Activated CD4-positive, alpha-beta T cell treated with anti-CD3 and anti-CD28 coated beads, Interleukin-2, amount 50 U/mL, for 48 hours (primary cell): ENCODE data around the gene NKD2.
"Not testable (repeated sequence)": the region's sequence is repeated elsewhere in the genome, so short reads cannot be mapped to it uniquely, and the experiment has no call there.

Source experiments
- DNase-seq, 2 experiments: peaks; one replicate each; pipeline ENCODE4 v3.0.0-alpha.2; 2020

NKD2 gene

DNA sequence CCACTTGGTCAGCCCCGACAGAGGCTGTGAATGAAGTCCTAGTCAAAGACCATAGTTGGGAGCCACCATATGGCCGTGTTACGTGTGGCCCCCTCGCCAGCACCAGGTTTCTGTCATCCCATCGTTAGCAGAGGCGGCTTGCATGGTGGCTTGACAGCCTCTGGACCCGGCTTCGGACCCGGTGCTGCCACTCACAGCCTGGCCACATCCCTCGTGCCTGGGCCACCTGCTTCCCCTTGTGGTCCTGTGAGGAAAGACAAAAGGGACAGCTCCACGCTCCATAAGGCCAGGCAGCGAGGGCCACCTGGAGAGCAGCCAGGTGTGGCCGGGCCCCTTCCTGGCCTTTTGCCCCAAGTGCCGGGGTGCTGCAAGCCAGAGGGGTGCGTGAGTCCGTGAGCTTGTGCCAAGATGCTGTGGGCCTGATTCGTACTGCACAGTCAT, 6.2 kb downstream of the NKD2 start:
- DNase-seq: no peak

DNA sequence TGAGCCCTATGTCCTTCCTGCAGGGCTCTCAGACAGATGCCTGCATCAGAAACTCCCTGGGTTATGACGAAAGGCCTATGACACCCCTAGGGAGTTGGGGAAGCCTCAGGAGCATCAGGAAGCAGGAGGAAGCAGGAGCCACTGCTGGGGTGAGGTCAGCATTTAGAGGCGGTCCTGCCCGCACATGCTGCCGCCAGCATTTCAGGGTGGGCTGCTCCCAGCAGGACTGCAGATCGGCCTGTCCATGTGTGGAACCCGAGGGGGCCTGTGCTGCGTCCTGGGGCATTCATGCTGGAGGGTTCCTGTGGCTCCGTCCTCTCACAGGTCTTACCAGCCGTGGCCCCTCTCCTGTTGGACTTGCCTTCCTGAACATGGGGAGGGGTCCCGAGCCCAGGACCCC, 6.9 kb downstream of the NKD2 start:
- no peak for DNase-seq

DNA sequence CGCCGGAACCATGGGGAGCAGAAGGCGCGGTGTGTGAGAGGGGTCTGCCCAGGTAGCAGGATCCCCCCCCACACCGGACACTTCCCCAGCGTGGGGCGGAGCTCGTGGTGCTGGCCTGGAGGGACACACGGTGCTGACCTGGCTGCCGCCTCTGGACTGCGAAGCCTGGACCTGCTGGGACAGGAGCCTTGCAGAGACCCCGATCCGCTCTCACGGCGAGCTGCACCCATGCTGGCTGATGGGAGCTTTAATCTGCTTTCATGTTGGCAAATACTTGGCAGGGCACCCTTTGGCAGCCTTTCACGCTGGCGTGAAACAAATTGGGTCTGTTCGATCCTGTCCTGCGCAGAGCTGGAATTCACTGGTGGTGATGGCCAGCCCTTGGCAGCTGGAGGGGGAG, 7.4 kb downstream of the NKD2 start:
- DNase-seq: no peak

DNA sequence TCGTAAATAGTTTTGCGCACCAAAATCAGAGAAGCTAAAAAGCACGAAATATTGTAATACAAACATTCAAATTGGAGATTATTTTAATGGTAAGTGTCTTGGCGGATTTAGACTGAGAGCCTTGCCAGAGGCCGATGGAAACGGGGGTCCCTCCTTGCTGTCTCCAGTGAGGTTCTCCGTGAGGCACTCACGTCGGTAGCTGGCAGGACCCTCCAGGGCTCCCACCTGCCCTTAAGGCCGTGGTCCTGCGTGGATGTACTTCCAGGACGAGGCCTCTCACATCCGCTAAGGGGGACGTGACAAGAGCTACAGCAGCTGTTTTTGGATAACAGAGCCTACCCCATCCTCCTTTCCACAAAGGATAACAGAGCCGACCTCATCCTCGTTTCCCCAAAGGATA, 7.9 kb downstream of the NKD2 start:
- no peak for DNase-seq

DNA sequence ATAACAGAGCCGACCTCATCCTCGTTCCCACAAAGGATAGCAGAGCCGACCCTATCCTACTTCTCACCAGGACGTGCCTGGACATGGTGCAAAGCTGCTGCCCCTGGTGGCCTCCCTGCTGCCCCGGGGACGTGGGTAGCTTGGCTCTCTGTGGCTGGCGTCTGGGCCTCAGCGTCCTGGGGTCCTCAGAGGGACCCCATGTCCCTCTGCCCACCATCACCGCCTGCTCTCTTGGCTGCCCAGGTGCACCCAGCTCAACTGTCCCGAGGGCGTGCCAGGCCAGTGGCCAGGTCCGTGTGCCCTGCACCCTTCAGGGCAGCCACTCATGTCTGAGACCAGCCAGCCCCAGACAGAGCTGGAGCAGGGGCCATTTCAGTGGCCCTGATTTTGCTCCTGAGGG, 8.5 kb downstream of the NKD2 start:
- DNase-seq: no peak

DNA sequence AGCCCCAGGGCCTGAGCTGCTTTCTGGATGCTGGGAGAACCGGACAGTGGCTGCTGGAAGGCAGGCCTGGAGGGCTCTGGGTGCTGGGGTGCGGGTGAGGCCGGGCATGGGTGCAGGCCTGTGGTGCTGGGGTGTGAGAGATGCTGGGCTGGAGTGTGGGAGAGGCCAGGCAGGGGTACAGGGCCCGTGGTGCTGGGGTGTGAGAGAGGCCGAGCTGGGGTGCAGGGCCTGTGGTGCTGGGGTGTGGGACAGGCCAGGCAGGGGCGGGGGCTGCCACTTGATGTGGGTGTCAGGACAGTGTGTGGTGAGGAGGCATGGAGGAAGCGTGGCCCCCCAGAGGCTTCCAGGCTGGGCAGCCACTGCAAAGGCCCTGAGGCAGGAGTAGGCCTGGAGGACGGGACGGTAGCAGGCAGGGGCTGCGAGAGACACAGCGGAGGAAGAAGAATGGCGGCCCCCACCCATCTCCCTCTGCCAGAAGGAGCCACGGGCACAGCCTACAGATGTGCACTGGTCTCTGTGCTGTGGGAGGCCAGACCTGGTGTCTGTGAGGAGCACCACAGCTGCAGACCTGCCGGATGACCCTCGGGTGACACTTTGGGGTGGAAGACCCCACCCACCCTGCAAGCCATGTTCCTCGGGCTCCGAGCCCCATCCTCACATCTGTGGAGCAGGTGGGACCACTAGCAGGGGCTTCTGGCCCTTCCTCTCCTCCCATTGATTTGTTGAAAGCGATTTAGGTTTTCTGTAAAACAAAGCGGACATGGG, 9.3 kb downstream of the NKD2 start:
- DNase-seq: no peak

DNA sequence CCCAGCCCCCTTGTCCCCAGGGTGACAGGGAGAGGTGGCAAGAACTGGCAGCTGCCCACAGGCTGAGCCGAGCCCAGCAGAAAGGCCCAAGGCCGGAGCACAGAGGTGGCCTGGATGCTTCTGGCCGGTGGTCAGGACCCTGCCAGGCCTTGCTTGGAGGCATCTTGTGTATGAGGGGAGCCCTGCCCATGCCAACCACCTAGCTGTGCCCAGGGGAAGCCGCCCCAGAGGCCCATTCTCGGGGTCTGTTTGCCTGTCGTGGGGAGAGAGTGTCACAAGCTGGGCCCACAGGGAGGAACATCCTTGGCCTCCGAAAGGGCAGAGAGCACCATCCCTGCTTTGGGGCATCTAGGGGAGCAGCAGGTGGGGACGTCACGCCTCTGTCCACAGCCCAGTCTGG, 10.0 kb downstream of the NKD2 start:
- no peak for DNase-seq

DNA sequence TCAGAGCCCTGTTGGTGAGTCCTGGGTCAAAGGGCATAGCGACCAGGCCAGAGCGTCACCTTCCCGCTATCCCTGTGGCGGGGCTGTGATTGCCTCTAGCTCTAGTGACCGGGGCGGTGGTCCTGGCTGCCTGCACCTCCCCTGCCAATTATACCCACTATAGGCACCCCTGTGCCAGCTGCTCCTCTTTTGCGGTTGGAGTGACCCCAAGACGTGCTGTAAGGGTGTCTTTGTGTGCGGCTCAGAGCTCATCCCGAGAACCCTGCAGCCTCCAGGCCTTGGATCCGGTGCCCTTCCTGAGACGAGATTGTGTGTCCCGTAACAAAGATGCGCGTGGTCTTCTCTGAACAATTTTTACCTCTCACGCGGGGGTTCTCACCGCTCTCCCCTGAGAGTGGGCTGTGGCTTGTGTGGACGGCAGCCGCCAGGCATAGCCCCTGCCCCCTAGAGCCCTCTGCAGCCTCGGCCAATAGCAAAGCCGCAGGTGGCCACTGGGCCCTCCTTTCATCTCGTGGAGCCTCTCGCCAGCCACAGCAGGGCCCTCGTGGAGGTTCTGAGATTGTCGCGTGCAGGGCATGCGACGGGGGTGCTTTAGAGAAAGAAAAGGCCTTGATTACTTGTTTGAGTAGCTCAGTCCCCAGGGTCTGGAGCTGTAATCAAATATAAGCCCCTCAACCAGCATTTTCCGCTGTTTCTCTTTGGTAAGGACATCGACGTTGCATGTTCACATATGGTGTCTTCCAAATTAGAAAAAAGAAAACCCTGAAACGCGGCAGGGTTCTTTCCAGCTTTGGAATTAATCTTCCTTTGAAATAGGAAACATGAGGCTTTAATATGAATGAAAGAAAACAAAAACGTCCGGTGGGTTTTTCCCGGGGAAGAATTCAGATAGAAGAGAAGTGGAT, 10.7 kb downstream of the NKD2 start:
- DNase-seq: no peak

DNA sequence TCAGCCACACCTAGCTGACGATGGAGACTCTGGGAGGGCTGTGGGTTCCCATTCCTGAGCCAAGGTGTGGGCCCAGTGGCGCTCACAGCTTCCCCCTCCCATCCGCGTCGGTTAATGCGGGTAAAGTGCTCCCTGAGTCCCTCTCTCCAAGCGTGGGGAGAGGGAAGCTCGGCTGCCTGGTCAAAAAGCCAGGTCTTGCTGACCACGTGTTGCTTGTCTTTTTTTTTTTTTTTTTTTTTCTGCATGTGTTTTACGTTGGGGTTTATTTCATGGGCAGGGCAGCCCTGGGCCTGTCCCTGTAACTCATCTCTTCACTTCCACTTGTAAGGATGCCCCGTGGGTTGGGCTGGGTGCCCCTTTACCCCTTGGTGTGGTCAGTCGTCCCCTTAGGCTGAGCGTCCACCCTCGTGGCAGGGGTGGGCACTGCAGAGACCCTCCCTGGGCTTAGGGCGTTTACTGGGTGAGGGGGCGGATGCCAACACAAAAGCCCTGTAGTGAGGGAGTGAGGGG, 11.9 kb downstream of the NKD2 start:
- DNase-seq: no peak

DNA sequence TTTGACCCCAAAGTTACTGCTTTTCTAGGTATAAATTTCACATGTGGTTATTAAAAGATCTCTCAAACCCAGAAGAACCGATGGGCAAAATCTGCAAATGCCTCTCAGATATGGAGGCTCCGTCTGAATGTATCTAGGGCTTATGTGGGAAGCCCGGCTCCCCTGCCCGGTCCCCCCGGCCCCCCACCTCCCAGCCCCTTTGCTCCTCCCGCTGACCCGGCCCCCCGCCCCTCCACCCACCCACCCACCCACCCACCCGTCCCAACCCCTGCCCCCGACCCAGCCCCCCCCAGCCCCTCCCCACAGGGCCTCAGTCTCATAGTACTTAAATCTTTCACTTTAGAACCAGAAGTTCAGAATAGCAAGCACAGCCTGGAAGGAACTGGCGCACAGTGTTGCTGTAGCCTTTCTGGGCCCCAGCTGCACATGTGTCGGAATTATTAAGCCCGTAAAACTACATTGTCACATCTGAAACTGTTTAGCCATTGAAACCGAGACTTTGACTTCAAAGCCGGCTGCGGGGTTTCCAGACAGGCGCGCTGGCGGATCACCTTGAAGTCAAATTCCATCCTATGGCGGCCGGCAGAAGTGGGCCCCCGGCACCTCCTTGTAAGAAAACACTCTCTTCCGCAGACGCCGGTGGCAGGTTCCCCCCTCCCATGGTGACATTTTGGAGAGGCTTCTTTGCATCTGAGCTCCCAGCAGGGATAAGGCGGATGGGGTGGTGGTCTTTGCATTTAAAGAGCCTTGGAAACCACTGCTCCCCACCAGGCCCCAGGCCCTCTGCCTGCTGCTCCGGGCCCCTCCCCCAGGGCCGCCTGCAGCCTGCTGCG, 12.8 kb downstream of the NKD2 start:
- no peak for DNase-seq

DNA sequence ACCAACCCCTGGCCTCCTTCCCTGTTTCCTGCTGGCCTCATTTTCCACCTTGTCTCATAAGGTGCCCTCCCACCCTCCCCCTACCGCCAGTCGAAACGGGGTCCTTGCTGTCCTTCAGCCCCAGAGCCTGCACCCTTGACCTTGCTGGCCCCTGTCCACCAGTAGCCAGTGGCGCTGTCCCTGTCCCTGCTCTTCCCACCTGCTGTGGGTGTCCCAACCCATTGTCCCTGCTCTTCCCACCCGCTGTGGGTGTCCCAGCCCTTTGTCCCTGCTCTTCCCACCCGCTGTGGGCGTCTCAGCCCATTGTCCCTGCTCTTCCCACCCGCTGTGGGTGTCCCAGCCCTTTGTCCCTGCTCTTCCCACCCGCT, 13.4 kb downstream of the NKD2 start:
- not testable (repeated sequence) for DNase-seq

DNA sequence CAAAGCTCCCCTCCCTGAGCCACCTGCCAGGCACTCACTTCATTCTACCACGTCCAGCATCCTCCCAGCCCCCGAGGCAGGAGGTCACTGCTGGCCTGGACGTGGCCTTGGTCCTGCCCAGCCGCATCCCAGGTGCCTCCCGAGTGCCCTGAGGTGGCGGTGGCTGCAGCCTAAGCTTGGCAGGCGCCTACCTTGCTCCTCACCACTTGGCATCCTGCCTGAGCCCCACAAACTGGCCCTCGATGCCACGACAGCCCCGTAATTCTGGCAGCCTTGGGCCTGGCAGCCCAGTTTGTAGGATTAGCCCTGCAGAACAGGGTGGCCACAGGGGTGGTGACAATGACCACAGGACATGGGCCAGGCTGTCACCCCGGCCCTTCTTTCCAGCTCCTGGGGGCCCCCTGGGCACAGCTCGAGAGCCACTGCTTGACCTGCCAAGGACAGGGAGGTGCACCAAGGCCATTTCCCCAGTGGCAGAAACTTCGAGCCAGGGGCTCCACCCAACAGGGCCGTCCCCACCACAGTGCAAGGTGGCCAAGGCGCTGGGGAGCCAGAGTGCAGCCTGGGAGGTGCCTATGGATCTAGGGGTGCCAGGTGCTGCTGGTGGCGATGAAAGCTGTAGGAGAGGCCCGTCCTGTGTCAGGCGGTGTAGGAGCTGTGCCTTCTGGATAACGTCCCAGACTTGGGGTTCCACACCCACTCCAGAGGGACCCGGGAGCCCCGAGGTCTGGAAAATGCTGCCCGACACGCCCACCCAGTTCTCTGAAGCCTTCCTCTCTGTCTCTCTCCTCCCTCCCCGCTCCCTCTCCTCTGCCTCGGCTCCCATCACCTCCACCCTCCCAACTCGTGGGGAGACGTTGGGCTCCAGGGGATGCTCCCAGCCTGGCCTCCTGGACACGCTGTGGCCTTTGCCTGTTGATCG, 18.4 kb downstream of the NKD2 start:
- DNase-seq: no peak

DNA sequence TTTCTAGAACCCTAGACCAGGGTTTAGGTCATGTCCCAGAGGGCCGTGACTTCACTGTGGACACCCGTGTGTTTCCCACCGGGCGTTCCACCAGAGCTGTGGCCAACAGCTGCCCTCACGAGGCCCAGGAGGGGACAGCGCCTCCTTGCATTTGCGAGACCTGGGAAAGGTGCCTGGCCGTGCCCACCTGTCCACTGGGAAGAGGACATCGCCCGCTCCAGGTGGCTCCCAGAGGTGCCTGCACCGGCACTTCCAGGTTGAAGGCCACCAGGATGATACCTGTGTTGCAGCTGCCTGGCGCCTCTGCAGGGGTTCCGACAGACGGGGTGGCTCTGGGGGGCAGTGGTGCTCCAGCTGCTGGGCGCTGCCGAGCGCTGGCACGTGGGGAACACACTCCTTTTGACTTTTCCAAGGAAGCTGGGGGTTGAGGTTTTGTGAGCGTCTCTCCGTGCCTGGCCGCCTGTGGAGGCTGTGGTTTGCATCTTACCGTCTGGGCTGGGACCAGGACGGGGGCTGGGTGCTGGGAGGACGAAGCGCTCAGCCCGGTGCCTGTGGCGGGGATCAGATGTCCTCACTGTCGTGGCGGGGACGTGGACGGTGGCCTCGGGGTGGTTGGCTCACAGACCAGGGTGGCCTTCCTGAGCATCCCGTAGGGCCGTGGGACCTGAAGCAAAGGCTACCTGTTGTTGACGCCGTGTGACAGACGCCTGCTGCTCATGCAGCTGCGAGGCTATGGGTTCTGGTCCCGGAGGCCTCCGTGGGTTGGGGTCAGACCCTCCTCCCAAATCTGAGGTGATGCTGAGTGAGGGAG, 19.2 kb downstream of the NKD2 start:
- DNase-seq: no peak

DNA sequence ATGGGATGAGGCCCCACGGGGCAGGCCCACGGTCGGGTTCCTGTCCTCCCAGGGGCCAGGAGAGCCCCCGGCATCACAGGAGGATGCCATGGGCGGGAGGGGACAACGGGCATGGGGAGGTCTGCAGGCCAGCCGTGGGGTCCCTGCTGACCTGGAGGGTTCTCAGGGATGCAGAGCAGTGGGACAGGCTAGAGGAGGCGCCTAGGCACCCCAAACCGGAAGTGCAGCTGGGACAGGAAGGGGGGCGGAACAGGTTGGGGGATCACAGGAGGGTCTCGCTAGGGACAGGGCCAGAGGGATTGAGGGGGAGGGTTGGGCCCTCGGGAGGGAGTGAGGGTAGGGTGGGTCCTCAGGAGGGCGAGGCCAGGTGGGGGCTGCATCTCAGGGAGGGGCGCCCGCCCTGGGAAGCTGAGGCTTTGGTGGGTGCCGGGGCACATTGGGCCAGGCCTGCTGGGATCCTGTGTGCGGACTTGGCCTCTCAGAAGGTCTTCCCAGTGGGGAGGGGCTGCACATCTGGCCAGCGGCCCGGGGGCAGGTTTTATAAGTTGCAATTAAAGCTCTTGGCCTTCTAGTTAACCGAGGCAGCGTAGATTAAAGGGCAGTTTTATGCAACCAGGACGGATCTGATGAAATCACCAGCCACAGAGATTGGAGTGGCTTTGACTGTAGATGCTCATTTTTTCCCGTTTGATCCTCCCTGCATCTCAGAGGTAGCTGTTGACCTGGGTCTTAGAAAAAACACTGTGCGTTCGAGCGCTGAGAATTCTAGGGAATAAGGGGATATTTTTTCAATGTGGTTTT, 20.1 kb downstream of the NKD2 start:
- DNase-seq: no peak

DNA sequence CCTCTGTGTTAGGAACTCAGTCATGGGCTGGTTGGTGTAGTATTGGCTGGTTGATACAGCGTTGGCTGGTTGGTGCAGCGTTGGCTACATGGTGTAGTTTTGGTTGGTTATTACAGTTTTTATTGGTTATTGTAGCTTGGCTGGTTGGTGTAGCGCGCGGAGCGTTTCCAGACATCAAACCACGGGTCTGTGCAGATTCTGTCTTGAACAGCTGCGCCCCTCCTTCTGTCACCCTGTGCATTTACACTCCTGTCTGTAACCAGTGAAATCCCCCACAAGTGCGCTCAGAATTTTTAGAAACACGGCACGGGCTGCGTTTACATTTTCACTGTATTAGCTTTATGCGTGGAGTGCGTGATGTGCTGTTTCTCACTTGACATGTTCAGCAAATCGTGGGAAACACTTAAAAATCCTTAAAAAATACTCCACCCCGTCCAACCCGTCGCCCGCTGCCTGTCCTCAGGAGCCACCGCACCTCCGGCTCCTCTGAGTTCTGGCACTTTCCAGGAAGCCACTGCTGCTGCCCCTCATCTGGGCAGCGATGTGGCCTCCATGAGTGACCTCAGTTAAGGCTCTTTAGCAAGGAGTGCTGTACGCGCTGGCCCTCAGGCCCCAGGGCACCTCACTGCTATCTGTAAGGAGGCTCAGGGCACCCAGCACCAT, 20.8 kb downstream of the NKD2 start:
- no peak for DNase-seq

DNA sequence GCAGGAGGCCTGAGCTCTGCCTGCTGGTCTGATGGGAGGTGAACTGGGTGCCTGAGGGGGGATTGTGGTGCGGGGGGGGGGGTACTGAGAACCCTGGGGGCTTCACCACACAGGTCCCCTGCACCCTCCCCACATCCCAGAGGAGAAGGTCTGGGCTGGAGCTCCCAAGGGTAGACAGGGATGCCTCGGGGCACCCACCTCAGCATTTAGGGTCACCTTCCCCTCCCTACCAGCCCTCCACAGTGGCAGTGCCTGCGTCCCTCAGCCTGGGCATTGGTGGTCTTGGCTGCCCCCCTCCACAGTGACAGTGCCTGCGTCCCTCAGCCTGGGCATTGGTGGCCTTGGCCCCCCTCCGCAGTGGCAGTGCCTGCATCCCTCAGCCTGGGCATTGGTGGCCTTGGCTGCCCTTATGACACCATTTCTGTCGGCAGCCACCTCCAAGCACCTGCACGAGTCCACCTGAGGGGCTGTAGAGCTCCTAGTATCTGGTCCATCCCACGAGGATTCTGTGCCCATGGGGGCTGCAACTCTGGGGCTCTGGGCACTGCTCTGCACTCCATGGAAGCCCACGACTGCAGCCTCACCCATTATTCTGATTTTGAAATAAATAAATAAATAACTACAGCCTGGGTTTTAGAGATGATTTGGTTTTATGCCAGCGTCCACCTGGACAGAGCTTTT, 21.5 kb downstream of the NKD2 start:
- DNase-seq: no peak

DNA sequence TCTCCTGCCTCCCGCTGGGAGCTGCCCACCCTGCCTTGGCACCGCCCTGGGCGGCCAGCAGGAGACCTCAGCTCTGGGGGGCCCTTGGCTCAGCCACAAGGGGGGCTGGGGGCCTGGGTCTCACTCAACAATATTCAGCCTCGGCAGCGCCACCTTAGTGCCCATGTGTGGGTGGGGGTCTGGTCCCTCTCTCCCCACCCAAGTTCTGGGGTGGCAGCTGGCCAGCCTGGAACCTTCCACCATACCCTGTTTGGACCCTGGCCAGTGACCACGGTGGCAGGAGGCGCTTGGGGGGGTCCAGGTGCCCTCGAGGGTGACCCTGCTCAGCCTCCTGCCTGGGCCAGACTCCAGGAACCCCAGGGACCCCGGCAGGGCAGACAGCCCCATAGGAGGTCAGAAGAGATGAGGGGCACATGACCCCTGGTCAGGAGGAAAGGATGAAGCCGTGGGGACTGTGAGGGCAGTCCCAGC, 22.2 kb downstream of the NKD2 start:
- DNase-seq: no peak

DNA sequence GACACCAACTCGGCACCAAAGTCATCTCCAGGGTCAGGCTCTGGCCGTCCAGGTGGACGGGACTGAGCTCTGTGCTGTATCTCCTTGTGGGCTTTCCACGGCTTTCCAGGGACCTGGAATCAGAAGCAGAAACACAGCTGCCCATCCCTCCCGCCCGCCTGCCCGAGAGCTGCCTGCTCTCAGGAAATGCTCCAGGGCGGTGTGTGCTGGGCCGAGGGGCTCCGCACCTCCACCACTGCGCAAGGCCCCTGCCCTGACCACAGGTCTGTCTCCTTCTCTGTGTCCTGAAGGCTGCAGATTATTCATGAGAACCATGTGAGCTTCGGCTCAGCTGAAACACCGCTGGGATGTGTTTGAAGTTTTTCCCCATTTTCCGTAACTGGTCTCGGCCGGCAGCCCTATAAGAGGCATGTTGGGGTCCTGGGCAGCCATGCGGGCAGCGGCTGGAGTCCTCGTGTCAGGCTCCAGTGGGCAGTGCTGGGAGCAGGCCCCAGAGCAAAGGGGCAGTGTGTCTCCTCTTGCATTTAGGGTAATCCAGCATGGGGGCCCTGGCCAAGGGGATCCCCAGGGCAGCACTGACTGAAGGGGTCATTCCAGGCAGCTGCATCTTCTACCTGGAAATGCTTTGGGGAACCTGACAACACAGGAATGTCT, 22.8 kb downstream of the NKD2 start:
- DNase-seq: no peak
